Coronary artery (tissue), 2 donors: ENCODE data around the gene TRIM44.

Source experiments
- DNase-seq: peaks from one replicate; pipeline ENCODE4 v3.0.0-alpha.2; 2017; ENCODE audit warnings: low spot score
- H3K27ac ChIP-seq, 2 donors: fragments of 200-600 bp; sonication (generic); one replicate each; pipeline ENCODE4 v1.5.1; 2016 to 2019
- H3K4me3 ChIP-seq: fragments of 200-600 bp; sonication (generic); 2 replicates; pipeline ENCODE4 v1.5.1; 2016; ENCODE audit warnings: mild to moderate bottlenecking, moderate library complexity
- CTCF ChIP-seq: fragments of 200-600 bp; sonication (generic); IDR thresholded peaks from one replicate; pipeline ENCODE4 v1.5.1; 2019; ENCODE audit warnings: antibody characterized with exemption

The TRIM44 gene

GRCh38 chr11:35632301-35632700 is 30.3 kb upstream of the TRIM44 start:
- H3K4me3 ChIP-seq, result no peak overlapping the region
- no peak overlapping the region for H3K27ac ChIP-seq
- no peak for DNase-seq
- TF ChIP-seq CTCF, result no peak

- Histone ChIP-seq H3K4me3 (no peak overlapping the region), H3K27ac (no peak overlapping the region)
- no peak for DNase-seq
- no peak for TF ChIP-seq CTCF
These were observed 28.6 kb upstream of the TRIM44 start for GRCh38 chr11:35633827-35634423.

- no peak for DNase-seq
- H3K27ac ChIP-seq, result no peak overlapping the region
- no peak for TF ChIP-seq CTCF
- H3K4me3 ChIP-seq, result no peak overlapping the region
These were observed 26.6 kb upstream of the TRIM44 start for GRCh38 chr11:35635933-35636332.

- Histone ChIP-seq H3K4me3 (no peak overlapping the region), H3K27ac (no peak overlapping the region)
- no peak for TF ChIP-seq CTCF
- DNase-seq, result no peak
These were observed 22.9 kb upstream of the TRIM44 start for GRCh38 chr11:35639591-35640179.

- H3K4me3 ChIP-seq, result no peak overlapping the region
- H3K27ac ChIP-seq, result no peak overlapping the region
- DNase-seq, result no peak
- no peak for TF ChIP-seq CTCF
These were observed 21.2 kb upstream of the TRIM44 start for GRCh38 chr11:35641171-35641897.

- no peak overlapping the region for H3K27ac ChIP-seq
- no peak for DNase-seq
- TF ChIP-seq CTCF, result no peak
- H3K4me3 ChIP-seq, result no peak overlapping the region
These were observed 20.6 kb upstream of the TRIM44 start for GRCh38 chr11:35641964-35642363.
